ENCODE measurements around the gene PTPN23. TPM values are rescaled to one million over a fixed set of nuclear protein-coding genes. Genes with fewer than 3 reads are reported as not detected.
A peak's percentile ranks its signal among the peaks of the same experiment; 100 is the strongest.

PTPN23 gene
- total and polyA plus RNA-seq, 9 of the 15 experiments (the other 6 are each of a cell fraction or from before 2014, with no cell fraction given), result 0.41 to 58.7 (median 7.2) TPM

DNA sequence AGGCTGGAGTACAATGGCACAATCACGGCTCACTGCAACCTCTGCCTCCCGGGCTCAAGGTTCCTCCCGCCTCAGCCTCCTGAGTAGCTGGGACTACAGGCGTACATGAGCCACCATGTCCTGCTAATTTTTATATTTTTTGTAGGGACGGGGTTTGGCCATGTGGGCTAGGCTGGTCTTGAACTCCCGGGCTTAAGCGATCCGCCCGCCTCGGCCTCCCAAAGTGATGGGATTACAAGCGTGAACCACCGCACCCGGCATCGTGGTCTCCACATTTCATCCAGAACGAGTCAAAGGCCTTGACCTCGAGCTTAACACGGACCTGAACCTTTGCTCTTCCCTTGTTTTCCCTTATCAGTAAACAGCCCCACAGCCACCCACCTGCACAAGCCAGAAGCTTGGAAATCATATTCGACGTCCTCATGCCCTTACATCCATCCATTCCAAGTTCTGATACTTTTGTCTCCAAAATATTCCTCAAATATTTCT is 1.4 kb upstream of the PTPN23 start (continued):
- TF ChIP-seq PHF20 (IDR thresholded peaks at IDR 0.05; ENCODE audit: partially characterized antibody) (no peak), SMARCA5 (IDR thresholded peaks at IDR 0.05) (no peak), HNRNPLL (IDR thresholded peaks at IDR 0.05; ENCODE audit: low read depth, low read length, poor library complexity, severe bottlenecking) (no peak), PURB (CRISPR knock-in tag; IDR thresholded peaks at IDR 0.05; ENCODE audit: low read depth) (no peak), GTF2A2 (tag; IDR thresholded peaks at IDR 0.05) (no peak), KDM1A (IDR thresholded peaks at IDR 0.05) (no peak; a peak in 1 of 4 replicates), GABPB2 (CRISPR knock-in tag; conservative IDR thresholded peaks at IDR 0.05) (no peak), TAF7 (tag; IDR thresholded peaks at IDR 0.05) (0 out of 2 replicates have a peak, but pooled peaks have one; percentile 36), TRIM28 (IDR thresholded peaks at IDR 0.05) (no peak), PHB2 (IDR thresholded peaks at IDR 0.05; ENCODE audit: low read depth) (no peak), RB1 (IDR thresholded peaks at IDR 0.05; ENCODE audit: low read depth) (no peak), KLF6 (CRISPR knock-in tag; IDR thresholded peaks at IDR 0.05; ENCODE audit: borderline replicate concordance) (0 out of 2 replicates have a peak, but pooled peaks have one; percentile 7), OTX1 (CRISPR knock-in tag; IDR thresholded peaks at IDR 0.05) (no peak), KLF10 (CRISPR knock-in tag; IDR thresholded peaks at IDR 0.05) (no peak), ZNF507 (tag; conservative IDR thresholded peaks at IDR 0.05) (no peak), FOXK1 (CRISPR knock-in tag; IDR thresholded peaks at IDR 0.05; ENCODE audit: borderline replicate concordance) (no peak), CBFA2T2 (conservative IDR thresholded peaks at IDR 0.05) (no peak), FOXP1 (CRISPR knock-in tag; IDR thresholded peaks at IDR 0.05) (no peak), FOXK2 (conservative IDR thresholded peaks at IDR 0.05 in 1 of 2, IDR thresholded peaks at IDR 0.05 in 1 of 2; ENCODE audit: low read depth in 2 of 2) (peak in 1 of 2 experiments; percentile 45; a peak in 2 of 4 replicates), RFX5 (IDR thresholded peaks at IDR 0.05; ENCODE audit: low read depth, low read length) (no peak), PPARD (CRISPR knock-in tag; IDR thresholded peaks at IDR 0.05) (no peak)
- TF ChIP-seq, protein P1, sequence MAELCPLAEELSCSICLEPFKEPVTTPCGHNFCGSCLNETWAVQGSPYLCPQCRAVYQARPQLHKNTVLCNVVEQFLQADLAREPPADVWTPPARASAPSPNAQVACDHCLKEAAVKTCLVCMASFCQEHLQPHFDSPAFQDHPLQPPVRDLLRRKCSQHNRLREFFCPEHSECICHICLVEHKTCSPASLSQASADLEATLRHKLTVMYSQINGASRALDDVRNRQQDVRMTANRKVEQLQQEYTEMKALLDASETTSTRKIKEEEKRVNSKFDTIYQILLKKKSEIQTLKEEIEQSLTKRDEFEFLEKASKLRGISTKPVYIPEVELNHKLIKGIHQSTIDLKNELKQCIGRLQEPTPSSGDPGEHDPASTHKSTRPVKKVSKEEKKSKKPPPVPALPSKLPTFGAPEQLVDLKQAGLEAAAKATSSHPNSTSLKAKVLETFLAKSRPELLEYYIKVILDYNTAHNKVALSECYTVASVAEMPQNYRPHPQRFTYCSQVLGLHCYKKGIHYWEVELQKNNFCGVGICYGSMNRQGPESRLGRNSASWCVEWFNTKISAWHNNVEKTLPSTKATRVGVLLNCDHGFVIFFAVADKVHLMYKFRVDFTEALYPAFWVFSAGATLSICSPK (IDR thresholded peaks at IDR 0.05; ENCODE audit: borderline replicate concordance), result no peak
- TF ChIP-seq, protein P2, sequence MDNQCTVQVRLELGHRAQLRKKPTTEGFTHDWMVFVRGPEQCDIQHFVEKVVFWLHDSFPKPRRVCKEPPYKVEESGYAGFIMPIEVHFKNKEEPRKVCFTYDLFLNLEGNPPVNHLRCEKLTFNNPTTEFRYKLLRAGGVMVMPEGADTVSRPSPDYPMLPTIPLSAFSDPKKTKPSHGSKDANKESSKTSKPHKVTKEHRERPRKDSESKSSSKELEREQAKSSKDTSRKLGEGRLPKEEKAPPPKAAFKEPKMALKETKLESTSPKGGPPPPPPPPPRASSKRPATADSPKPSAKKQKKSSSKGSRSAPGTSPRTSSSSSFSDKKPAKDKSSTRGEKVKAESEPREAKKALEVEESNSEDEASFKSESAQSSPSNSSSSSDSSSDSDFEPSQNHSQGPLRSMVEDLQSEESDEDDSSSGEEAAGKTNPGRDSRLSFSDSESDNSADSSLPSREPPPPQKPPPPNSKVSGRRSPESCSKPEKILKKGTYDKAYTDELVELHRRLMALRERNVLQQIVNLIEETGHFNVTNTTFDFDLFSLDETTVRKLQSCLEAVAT (IDR thresholded peaks at IDR 0.05), result peak; percentile 19 to 30; a peak in 1 of 4 replicates
- TF ChIP-seq, protein P3, sequence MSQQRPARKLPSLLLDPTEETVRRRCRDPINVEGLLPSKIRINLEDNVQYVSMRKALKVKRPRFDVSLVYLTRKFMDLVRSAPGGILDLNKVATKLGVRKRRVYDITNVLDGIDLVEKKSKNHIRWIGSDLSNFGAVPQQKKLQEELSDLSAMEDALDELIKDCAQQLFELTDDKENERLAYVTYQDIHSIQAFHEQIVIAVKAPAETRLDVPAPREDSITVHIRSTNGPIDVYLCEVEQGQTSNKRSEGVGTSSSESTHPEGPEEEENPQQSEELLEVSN (IDR thresholded peaks at IDR 0.05; ENCODE audit: borderline replicate concordance in 1 of 2, extremely low read depth in 1 of 2, insufficient read depth in 1 of 2, insufficient read length in 1 of 2, low read depth in 1 of 2, low read length in 1 of 2, poor library complexity in 1 of 2, severe bottlenecking in 1 of 2), result peak; percentile 51 to 57
- TF ChIP-seq, protein P4, sequence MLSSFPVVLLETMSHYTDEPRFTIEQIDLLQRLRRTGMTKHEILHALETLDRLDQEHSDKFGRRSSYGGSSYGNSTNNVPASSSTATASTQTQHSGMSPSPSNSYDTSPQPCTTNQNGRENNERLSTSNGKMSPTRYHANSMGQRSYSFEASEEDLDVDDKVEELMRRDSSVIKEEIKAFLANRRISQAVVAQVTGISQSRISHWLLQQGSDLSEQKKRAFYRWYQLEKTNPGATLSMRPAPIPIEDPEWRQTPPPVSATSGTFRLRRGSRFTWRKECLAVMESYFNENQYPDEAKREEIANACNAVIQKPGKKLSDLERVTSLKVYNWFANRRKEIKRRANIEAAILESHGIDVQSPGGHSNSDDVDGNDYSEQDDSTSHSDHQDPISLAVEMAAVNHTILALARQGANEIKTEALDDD (IDR thresholded peaks at IDR 0.05), result no peak
